Hepatocyte (in vitro differentiated cells): ENCODE results near the gene HRC. TPM values are rescaled to one million over a fixed set of nuclear protein-coding genes. Genes with fewer than 3 reads are reported as not detected.

Experiments used
- DNase-seq: peaks from one replicate; pipeline ENCODE4 v3.0.0-alpha.2; 2016; ENCODE audit warnings: low spot score
- H2AFZ ChIP-seq: fragments of 200-600 bp; sonication (generic); 2 replicates; pipeline ENCODE4 v1.6.0; 2016; ENCODE audit warnings: antibody characterized with exemption, mild to moderate bottlenecking
- H3K27ac ChIP-seq: fragments of 200-600 bp; sonication (generic); 2 replicates; pipeline ENCODE4 v1.5.1; 2016; ENCODE audit warnings: mild to moderate bottlenecking
- H3K27me3 ChIP-seq: fragments of 200-600 bp; sonication (generic); 2 replicates; pipeline ENCODE4 v1.6.1; 2016
- H3K36me3 ChIP-seq: fragments of 200-600 bp; sonication (generic); replicated peaks from 2 replicates; pipeline ENCODE4 v1.5.1; 2016; ENCODE audit warnings: low read depth; ENCODE audit not compliant: insufficient read depth
- H3K4me1 ChIP-seq: fragments of 200-600 bp; sonication (generic); 2 replicates; pipeline ENCODE4 v1.5.1; 2016; ENCODE audit warnings: mild to moderate bottlenecking, moderate library complexity; ENCODE audit not compliant: insufficient read depth
- H3K4me2 ChIP-seq: fragments of 200-600 bp; sonication (generic); 2 replicates; pipeline ENCODE4 v1.6.0; 2016
- H3K4me3 ChIP-seq: fragments of 200-600 bp; sonication (generic); 2 replicates; pipeline ENCODE4 v1.5.1; 2016; ENCODE audit warnings: mild to moderate bottlenecking
- H3K79me2 ChIP-seq: fragments of 200-600 bp; sonication (generic); 2 replicates; pipeline ENCODE4 v1.6.0; 2017; ENCODE audit warnings: mild to moderate bottlenecking
- H3K9me2 ChIP-seq: fragments of 200-600 bp; sonication (generic); replicated peaks from 2 replicates; pipeline ENCODE4 v1.6.0; 2017; ENCODE audit warnings: mild to moderate bottlenecking; ENCODE audit not compliant: insufficient read depth
- H3K9me3 ChIP-seq: fragments of 200-600 bp; sonication (generic); 2 replicates; pipeline ENCODE4 v1.5.1; 2016; ENCODE audit warnings: low read depth, mild to moderate bottlenecking
- H4K20me1 ChIP-seq: fragments of 200-600 bp; sonication (generic); 2 replicates; pipeline ENCODE4 v1.6.0; 2016; ENCODE audit warnings: mild to moderate bottlenecking; ENCODE audit not compliant: insufficient read depth, poor library complexity, severe bottlenecking
- EZH2 ChIP-seq: fragments of 200-600 bp; sonication (generic); IDR thresholded peaks from 2 replicates; pipeline ENCODE4 v1.6.1; 2016; ENCODE audit warnings: antibody characterized with exemption, mild to moderate bottlenecking, borderline replicate concordance
- EZH2phosphoT487 ChIP-seq: fragments of 200-600 bp; sonication (generic); IDR thresholded peaks from one replicate; pipeline ENCODE4 v1.6.1; 2018; ENCODE audit warnings: antibody characterized with exemption, mild to moderate bottlenecking, low read depth, moderate library complexity; ENCODE audit not compliant: unreplicated experiment, severe bottlenecking
- WGBS: methylation state at CpG from one replicate; pipeline ENCODE4 v1.1.6; 2016; ENCODE audit warnings: low lambda C conversion rate; ENCODE audit errors: missing lambda C conversion rate; 5-methylcytosine and 5-hydroxymethylcytosine counted together
- polyA plus RNA-seq: library from polyadenylated mRNA; unstranded; fragments of >200 nt; fragmentation: Nextera tagmentation; extraction: Ambion mirVana; gene quantifications from 2 replicates; pipeline ENCODE4 v1.2.1, GENCODE V29; 2016
- total RNA-seq: library from RNA; depleted of rRNA; stranded (reverse); fragments of >200 nt; gene quantifications from 2 replicates; pipeline ENCODE4 v1.2.3, GENCODE V29; 2014
- TF ChIP-seq, protein P1 (sequence below): fragments of 200-600 bp; sonication (generic); IDR thresholded peaks from 2 replicates; pipeline ENCODE4 v1.5.1; 2016; ENCODE audit warnings: antibody characterized with exemption, mild to moderate bottlenecking; ENCODE audit not compliant: poor library complexity

The HRC gene
- total and polyA plus RNA-seq, 2 experiments from 2014 or later, result 0.48 to 0.50 TPM

DNA sequence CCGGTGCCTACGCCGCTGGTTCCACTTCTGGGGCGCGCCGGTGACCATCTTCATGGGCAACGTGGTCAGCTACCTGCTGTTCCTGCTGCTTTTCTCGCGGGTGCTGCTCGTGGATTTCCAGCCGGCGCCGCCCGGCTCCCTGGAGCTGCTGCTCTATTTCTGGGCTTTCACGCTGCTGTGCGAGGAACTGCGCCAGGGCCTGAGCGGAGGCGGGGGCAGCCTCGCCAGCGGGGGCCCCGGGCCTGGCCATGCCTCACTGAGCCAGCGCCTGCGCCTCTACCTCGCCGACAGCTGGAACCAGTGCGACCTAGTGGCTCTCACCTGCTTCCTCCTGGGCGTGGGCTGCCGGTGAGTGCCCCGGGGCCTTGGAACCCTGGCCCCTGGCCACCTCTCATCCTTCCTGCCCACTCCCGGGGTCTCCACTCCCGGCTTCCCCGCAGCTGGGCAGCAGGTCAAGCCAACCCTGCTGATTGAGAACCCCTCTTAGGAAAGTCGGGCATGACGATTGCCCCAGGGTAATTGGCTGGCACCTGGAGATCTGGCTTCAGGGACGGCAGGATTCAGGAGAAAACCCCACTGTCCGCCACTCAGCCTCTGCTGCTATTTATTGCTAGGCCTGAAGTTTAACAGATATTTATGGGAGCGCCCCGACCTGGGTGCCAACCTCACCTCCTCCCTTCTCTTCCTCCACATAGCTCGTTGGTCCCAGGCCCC, 41.5 kb upstream of the HRC start:
- Histone ChIP-seq H3K4me1 (no peaks in the 10 kb centered on the region), H3K4me2 (no peak overlapping the region), H3K9me2 (no peaks in the 10 kb centered on the region), H4K20me1 (no peaks in the 10 kb centered on the region), H3K27me3 (no peaks in the 10 kb centered on the region), H2AFZ (no peak overlapping the region), H3K36me3 (no peaks in the 10 kb centered on the region), H3K4me3 (no peak overlapping the region), H3K27ac (no peak overlapping the region), H3K9me3 (no peaks in the 10 kb centered on the region), H3K79me2 (no peaks in the 10 kb centered on the region)
- no peak for TF ChIP-seq EZH2
- TF ChIP-seq, protein P1, sequence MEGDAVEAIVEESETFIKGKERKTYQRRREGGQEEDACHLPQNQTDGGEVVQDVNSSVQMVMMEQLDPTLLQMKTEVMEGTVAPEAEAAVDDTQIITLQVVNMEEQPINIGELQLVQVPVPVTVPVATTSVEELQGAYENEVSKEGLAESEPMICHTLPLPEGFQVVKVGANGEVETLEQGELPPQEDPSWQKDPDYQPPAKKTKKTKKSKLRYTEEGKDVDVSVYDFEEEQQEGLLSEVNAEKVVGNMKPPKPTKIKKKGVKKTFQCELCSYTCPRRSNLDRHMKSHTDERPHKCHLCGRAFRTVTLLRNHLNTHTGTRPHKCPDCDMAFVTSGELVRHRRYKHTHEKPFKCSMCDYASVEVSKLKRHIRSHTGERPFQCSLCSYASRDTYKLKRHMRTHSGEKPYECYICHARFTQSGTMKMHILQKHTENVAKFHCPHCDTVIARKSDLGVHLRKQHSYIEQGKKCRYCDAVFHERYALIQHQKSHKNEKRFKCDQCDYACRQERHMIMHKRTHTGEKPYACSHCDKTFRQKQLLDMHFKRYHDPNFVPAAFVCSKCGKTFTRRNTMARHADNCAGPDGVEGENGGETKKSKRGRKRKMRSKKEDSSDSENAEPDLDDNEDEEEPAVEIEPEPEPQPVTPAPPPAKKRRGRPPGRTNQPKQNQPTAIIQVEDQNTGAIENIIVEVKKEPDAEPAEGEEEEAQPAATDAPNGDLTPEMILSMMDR, result no peak
- no peak for TF ChIP-seq EZH2phosphoT487
- no peak for DNase-seq
- WGBS, result 93% methylated on average over 33 of the region's 40 CpGs

DNA sequence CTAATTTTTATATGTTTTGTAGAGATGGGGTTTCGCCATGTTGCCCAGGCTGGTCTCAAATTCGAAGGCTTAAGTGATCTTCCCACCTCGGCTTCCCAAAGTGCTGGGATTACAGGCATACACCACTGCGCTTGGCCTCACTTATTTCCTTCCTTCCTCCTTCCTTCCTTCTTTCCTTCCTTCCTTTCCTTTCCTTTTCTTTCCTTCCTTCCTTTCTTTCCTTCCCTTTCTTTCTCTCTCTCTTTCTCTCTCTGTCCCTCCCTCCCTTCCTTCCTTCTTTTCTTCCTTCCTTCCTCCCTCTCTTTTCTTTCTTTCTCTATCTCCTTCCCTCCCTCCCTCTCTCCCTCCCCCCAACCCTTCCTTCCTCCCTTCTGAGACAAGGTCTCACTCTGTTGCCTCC, 39.2 kb upstream of the HRC start:
- no peaks in the 10 kb centered on the region for H3K9me3 ChIP-seq
- H3K36me3 ChIP-seq, result no peaks in the 10 kb centered on the region
- no peak overlapping the region for H3K4me3 ChIP-seq
- no peaks in the 10 kb centered on the region for H3K79me2 ChIP-seq
- TF ChIP-seq EZH2 (no peak), EZH2phosphoT487 (no peak)
- TF ChIP-seq, protein P1, result no peak
- H3K27me3 ChIP-seq, result no peaks in the 10 kb centered on the region
- no peak overlapping the region for H3K27ac ChIP-seq
- H4K20me1 ChIP-seq, result no peaks in the 10 kb centered on the region
- no peaks in the 10 kb centered on the region for H3K9me2 ChIP-seq
- 96% methylated on average over 4 of the region's 4 CpGs for WGBS
- H3K4me2 ChIP-seq, result no peak overlapping the region
- DNase-seq, result no peak
- no peaks in the 10 kb centered on the region for H3K4me1 ChIP-seq
- H2AFZ ChIP-seq, result no peak overlapping the region

DNA sequence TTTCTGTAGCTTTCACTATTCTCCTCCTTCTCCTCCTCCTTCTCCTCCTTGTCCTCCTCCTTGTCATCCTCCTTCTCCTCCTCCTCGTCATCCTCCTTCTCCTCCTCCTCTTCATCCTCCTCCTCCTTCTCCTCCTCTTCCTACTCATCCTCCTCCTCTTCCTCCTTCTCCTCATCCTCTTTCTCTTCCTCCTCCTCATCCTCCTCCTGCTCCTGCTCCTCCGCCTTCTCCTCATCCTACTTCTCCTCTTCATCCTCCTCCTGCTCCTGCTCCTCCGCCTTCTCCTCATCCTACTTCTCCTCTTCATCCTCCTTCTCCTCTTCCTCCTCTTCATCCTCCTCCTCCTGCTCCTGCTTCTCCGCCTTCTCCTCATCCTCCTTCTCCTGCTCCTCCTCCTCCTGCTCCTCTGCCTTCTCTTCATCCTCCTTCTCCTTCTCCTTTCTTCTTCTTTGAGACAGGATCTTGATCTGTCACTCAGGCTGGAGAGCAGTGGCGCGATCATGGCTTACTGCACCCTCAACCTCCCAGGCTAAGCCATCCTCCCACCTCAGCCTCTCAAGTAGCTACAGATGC, 38.7 kb upstream of the HRC start:
- Histone ChIP-seq H3K4me2 (no peak overlapping the region), H3K79me2 (no peaks in the 10 kb centered on the region), H3K4me3 (no peak overlapping the region), H3K27ac (no peak overlapping the region), H4K20me1 (no peaks in the 10 kb centered on the region), H3K4me1 (no peaks in the 10 kb centered on the region), H3K9me2 (no peaks in the 10 kb centered on the region), H3K27me3 (no peaks in the 10 kb centered on the region), H3K9me3 (no peaks in the 10 kb centered on the region), H3K36me3 (no peaks in the 10 kb centered on the region), H2AFZ (no peak overlapping the region)
- 99% methylated on average over 4 of the region's 6 CpGs for WGBS
- DNase-seq, result no peak
- no peak for TF ChIP-seq EZH2
- TF ChIP-seq EZH2phosphoT487, result no peak
- TF ChIP-seq, protein P1, result no peak
